Left renal cortex interstitium (tissue), 4 donors: Measurements from ENCODE around the gene UGT1A1. TPM values are rescaled to one million over a fixed set of nuclear protein-coding genes. Genes with fewer than 3 reads are reported as not detected.
A peak's percentile ranks its signal among the peaks of the same experiment; 100 is the strongest.

ENCODE experiments used
- DNase-seq, 4 donors: peaks; one replicate each; pipeline ENCODE4 v3.0.0-alpha.2; 2013; ENCODE audit warnings: low read depth in 4 of 4, low spot score in 2 of 4, missing footprints in 1 of 4
- polyA plus RNA-seq, 4 donors: library from polyadenylated mRNA; unstranded; fragments of 120-200 nt; gene quantifications; one replicate each; pipeline ENCODE4 v1.2.1, GENCODE V29; 2013; ENCODE audit not compliant: insufficient read length in 4 of 4

The UGT1A1 gene
- polyA plus RNA-seq, 4 donors: 0.11 to 0.46 (median 0.31) TPM

GRCh38 chr2:233794128-233794658 is 34.1 kb downstream of the UGT1A1 start:
- DNase-seq: no peak

GRCh38 chr2:233795735-233796171 is 35.7 kb downstream of the UGT1A1 start:
- no peak for DNase-seq

GRCh38 chr2:233796254-233796653 is 36.2 kb downstream of the UGT1A1 start:
- no peak for DNase-seq

GRCh38 chr2:233798335-233799086 is 38.4 kb downstream of the UGT1A1 start:
- DNase-seq: no peak

GRCh38 chr2:233799087-233799665 is 39.1 kb downstream of the UGT1A1 start:
- no peak for DNase-seq

GRCh38 chr2:233799716-233800115 is 39.6 kb downstream of the UGT1A1 start:
- no peak for DNase-seq

GRCh38 chr2:233800208-233800607 is 40.1 kb downstream of the UGT1A1 start:
- DNase-seq: no peak

- DNase-seq: no peak
Measured at GRCh38 chr2:233801357-233802131, 41.5 kb downstream of the UGT1A1 start.

GRCh38 chr2:233802132-233802815 is 42.2 kb downstream of the UGT1A1 start:
- DNase-seq: no peak

- DNase-seq: no peak
Measured at GRCh38 chr2:233803292-233803911, 43.3 kb downstream of the UGT1A1 start.

- DNase-seq: no peak
Measured at GRCh38 chr2:233803994-233804393, 43.9 kb downstream of the UGT1A1 start.

- no peak for DNase-seq
Measured at GRCh38 chr2:233807215-233807865, 47.3 kb downstream of the UGT1A1 start.

- no peak for DNase-seq
Measured at GRCh38 chr2:233807966-233808935, 48.2 kb downstream of the UGT1A1 start.

- no peak for DNase-seq
Measured at GRCh38 chr2:233810385-233810784, 50.3 kb downstream of the UGT1A1 start.

- DNase-seq: no peak
Measured at GRCh38 chr2:233811087-233811486, 51.0 kb downstream of the UGT1A1 start.

- no peak for DNase-seq
Measured at GRCh38 chr2:233811732-233812131, 51.7 kb downstream of the UGT1A1 start.

GRCh38 chr2:233813236-233814055 is 53.4 kb downstream of the UGT1A1 start:
- DNase-seq: peak in 3 of 4 donors; percentile 35 to 50 (median 46)
